ENCODE data around the gene PAPPA.

DNA sequence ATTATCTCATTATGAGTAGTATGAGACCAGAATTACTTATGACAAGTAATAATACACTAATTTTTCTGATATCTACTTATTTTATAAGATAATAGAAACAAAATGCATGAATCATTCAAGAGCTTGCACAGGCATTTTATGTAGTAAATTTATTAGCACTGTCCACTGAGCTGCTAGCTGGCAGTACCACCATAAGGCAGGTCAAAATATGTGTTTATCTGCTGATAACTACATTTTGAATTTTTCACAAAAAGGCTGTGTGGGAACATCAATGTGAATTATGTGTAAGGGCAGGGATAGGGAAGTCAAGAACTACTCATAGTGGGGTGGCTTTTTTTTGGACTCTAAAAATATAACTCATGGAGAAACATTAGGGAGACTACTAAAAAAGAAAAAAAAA, 249.6 kb downstream of the PAPPA start:
- TF ChIP-seq, protein P1, sequence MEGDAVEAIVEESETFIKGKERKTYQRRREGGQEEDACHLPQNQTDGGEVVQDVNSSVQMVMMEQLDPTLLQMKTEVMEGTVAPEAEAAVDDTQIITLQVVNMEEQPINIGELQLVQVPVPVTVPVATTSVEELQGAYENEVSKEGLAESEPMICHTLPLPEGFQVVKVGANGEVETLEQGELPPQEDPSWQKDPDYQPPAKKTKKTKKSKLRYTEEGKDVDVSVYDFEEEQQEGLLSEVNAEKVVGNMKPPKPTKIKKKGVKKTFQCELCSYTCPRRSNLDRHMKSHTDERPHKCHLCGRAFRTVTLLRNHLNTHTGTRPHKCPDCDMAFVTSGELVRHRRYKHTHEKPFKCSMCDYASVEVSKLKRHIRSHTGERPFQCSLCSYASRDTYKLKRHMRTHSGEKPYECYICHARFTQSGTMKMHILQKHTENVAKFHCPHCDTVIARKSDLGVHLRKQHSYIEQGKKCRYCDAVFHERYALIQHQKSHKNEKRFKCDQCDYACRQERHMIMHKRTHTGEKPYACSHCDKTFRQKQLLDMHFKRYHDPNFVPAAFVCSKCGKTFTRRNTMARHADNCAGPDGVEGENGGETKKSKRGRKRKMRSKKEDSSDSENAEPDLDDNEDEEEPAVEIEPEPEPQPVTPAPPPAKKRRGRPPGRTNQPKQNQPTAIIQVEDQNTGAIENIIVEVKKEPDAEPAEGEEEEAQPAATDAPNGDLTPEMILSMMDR (IDR thresholded peaks at IDR 0.05; ENCODE audit: low read depth, low read length): no peak
- TF ChIP-seq, protein P2, sequence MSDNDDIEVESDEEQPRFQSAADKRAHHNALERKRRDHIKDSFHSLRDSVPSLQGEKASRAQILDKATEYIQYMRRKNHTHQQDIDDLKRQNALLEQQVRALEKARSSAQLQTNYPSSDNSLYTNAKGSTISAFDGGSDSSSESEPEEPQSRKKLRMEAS (IDR thresholded peaks at IDR 0.05; ENCODE audit: low read depth, low read length): no peak
- no peak for TF ChIP-seq POLR2A (IDR thresholded peaks at IDR 0.05; ENCODE audit: extremely low read depth, insufficient read length)
